Esophagus (tissue), 2 donors: ENCODE data around the gene AUP1. TPM values are rescaled to one million over a fixed set of nuclear protein-coding genes. Genes with fewer than 3 reads are reported as not detected.
A peak's percentile ranks its signal among the peaks of the same experiment; 100 is the strongest.

Experiments
- H3K27ac ChIP-seq, 2 donors: one replicate each; pipeline ENCODE4 v1.5.1; 2013; ENCODE audit warnings: low read depth in 2 of 2, mild to moderate bottlenecking in 2 of 2, inconsistent platforms in 1 of 2, low read length in 1 of 2, moderate library complexity in 1 of 2
- H3K27me3 ChIP-seq, 2 donors: one replicate each; pipeline ENCODE4 v1.6.1; 2013; ENCODE audit warnings: low read length in 2 of 2, control low read depth in 1 of 2, mild to moderate bottlenecking in 1 of 2; ENCODE audit not compliant: insufficient read depth in 2 of 2, control insufficient read depth in 1 of 2
- H3K36me3 ChIP-seq, 2 donors: one replicate each; pipeline ENCODE4 v1.6.1; 2013; ENCODE audit warnings: low read length in 1 of 2; ENCODE audit not compliant: control insufficient read depth in 2 of 2, insufficient read depth in 2 of 2
- H3K4me1 ChIP-seq, 2 donors: one replicate each; pipeline ENCODE4 v1.6.1; 2013; ENCODE audit warnings: low read length in 1 of 2; ENCODE audit not compliant: control insufficient read depth in 2 of 2, insufficient read depth in 2 of 2
- H3K4me3 ChIP-seq, 2 donors: one replicate each; pipeline ENCODE4 v1.5.1; 2013; ENCODE audit warnings: low read length in 2 of 2, mild to moderate bottlenecking in 2 of 2, low read depth in 1 of 2, moderate library complexity in 1 of 2
- H3K9me3 ChIP-seq, 2 donors: one replicate each; pipeline ENCODE4 v1.6.1; 2013; ENCODE audit warnings: mild to moderate bottlenecking in 2 of 2, low read depth in 1 of 2, low read length in 1 of 2, moderate library complexity in 1 of 2; ENCODE audit not compliant: control insufficient read depth in 2 of 2, insufficient read depth in 1 of 2
- WGBS, 2 donors: extraction: QIAGEN DNeasy Blood & Tissue Kit; methylation state at CpG; one replicate each; pipeline ENCODE4 v1.1.7; 2013; 5-methylcytosine and 5-hydroxymethylcytosine counted together
- polyA plus RNA-seq, 2 donors: library from polyadenylated mRNA; stranded (reverse); fragments of 200-250 nt; gene quantifications; one replicate each; pipeline ENCODE4 v1.2.3, GENCODE V29; 2013
- donor health status: healthy with polysubstance abuse.
- donor health status: Bipolar disorder and iron deficiency.

Gene AUP1
- polyA plus RNA-seq, 2 donors = 116 to 186 TPM

GRCh38 chr2:74551942-74552913 lies 22.7 kb upstream of the AUP1 start:
- Histone ChIP-seq H3K4me1 (peaks cover 3 to 12% of the 10 kb centered on the region in 2 donors), H3K27ac (no peak overlapping the region), H3K4me3 (no peak overlapping the region), H3K9me3 (no peaks in the 10 kb centered on the region), H3K27me3 (no peaks in the 10 kb centered on the region), H3K36me3 (peaks cover 0 to 6% of the 10 kb centered on the region in 2 donors)
- 84 to 86% methylated on average over 21 of the region's 21 CpGs for WGBS, 2 donors

- H3K9me3 ChIP-seq = no peaks in the 10 kb centered on the region
- no peak overlapping the region for H3K4me3 ChIP-seq
- peaks cover 3 to 12% of the 10 kb centered on the region in 2 donors for H3K4me1 ChIP-seq
- H3K36me3 ChIP-seq = no peaks in the 10 kb centered on the region
- no peak overlapping the region for H3K27ac ChIP-seq
- H3K27me3 ChIP-seq = no peaks in the 10 kb centered on the region
Measured at GRCh38 chr2:74551530-74551929, 22.0 kb upstream of the AUP1 start.

GRCh38 chr2:74550231-74550630 lies 20.7 kb upstream of the AUP1 start:
- Histone ChIP-seq H3K4me1 (peaks cover 3 to 9% of the 10 kb centered on the region in 2 donors), H3K36me3 (no peaks in the 10 kb centered on the region), H3K9me3 (no peaks in the 10 kb centered on the region), H3K27ac (no peak overlapping the region), H3K4me3 (no peak overlapping the region), H3K27me3 (no peaks in the 10 kb centered on the region)
- WGBS, 2 donors = 93 to 94% methylated on average over 7 of the region's 7 CpGs

GRCh38 chr2:74548900-74549826 lies 19.7 kb upstream of the AUP1 start:
- Histone ChIP-seq H3K27ac (peak overlapping the region; percentile 6 to 47), H3K4me3 (peak overlapping the region; percentile 38 to 49), H3K36me3 (no peaks in the 10 kb centered on the region), H3K27me3 (no peaks in the 10 kb centered on the region), H3K4me1 (peaks cover 3 to 5% of the 10 kb centered on the region in 2 donors), H3K9me3 (no peaks in the 10 kb centered on the region)
- 4 to 5% methylated on average over 80 to 85 of the region's 85 CpGs for WGBS, 2 donors

GRCh38 chr2:74548285-74548899 lies 18.9 kb upstream of the AUP1 start:
- H3K36me3 ChIP-seq = no peaks in the 10 kb centered on the region
- H3K4me3 ChIP-seq = peak overlapping the region; percentile 38 to 49
- no peaks in the 10 kb centered on the region for H3K9me3 ChIP-seq
- no peaks in the 10 kb centered on the region for H3K27me3 ChIP-seq
- peak overlapping the region in 1 of 2 donors; percentile 47 for H3K27ac ChIP-seq
- H3K4me1 ChIP-seq = peaks cover 3 to 5% of the 10 kb centered on the region in 2 donors
- WGBS, 2 donors = 13 to 14% methylated on average over 26 of the region's 26 CpGs

- peaks cover 3 to 5% of the 10 kb centered on the region in 2 donors for H3K4me1 ChIP-seq
- H3K36me3 ChIP-seq = no peaks in the 10 kb centered on the region
- H3K27me3 ChIP-seq = no peaks in the 10 kb centered on the region
- no peak overlapping the region for H3K4me3 ChIP-seq
- no peaks in the 10 kb centered on the region for H3K9me3 ChIP-seq
- no peak overlapping the region for H3K27ac ChIP-seq
- 86 to 88% methylated on average over 3 of the region's 3 CpGs for WGBS, 2 donors
Measured at GRCh38 chr2:74546004-74546403, 16.5 kb upstream of the AUP1 start.

GRCh38 chr2:74544634-74545033 lies 15.1 kb upstream of the AUP1 start:
- no peak overlapping the region for H3K27ac ChIP-seq
- no peaks in the 10 kb centered on the region for H3K9me3 ChIP-seq
- no peaks in the 10 kb centered on the region for H3K27me3 ChIP-seq
- H3K36me3 ChIP-seq = no peaks in the 10 kb centered on the region
- H3K4me1 ChIP-seq = peaks cover 3 to 5% of the 10 kb centered on the region in 2 donors
- WGBS, 2 donors = 80 to 92% methylated on average over 3 of the region's 3 CpGs
- no peak overlapping the region for H3K4me3 ChIP-seq

- Histone ChIP-seq H3K27ac (no peak overlapping the region), H3K36me3 (no peaks in the 10 kb centered on the region), H3K27me3 (no peaks in the 10 kb centered on the region), H3K9me3 (no peaks in the 10 kb centered on the region), H3K4me1 (no peaks in the 10 kb centered on the region), H3K4me3 (no peak overlapping the region)
- 69 to 82% methylated on average over 1 of the region's 1 CpG for WGBS, 2 donors
Measured at GRCh38 chr2:74542978-74543377, 13.5 kb upstream of the AUP1 start.

GRCh38 chr2:74540291-74540690 lies 10.8 kb upstream of the AUP1 start:
- Histone ChIP-seq H3K36me3 (no peaks in the 10 kb centered on the region), H3K27me3 (no peaks in the 10 kb centered on the region), H3K9me3 (no peaks in the 10 kb centered on the region), H3K4me3 (no peak overlapping the region), H3K4me1 (peaks cover 0 to 5% of the 10 kb centered on the region in 2 donors), H3K27ac (no peak overlapping the region)
- 68 to 70% methylated on average over 5 of the region's 5 CpGs for WGBS, 2 donors
